Caco-2 (cell line): ENCODE data around the gene DMGDH. TPM values are rescaled to one million over a fixed set of nuclear protein-coding genes. Genes with fewer than 3 reads are reported as not detected.

Source experiments
- BruUV-seq: library from RNA; stranded (reverse); fragments of 400-500 nt; replicated peaks from 2 replicates; lab custom pipeline; 2021; lab: Mats Ljungman, UMichigan
- CTCF ChIA-PET: fragments of 300-600 bp; sonication (Branson Sonifier 250); formaldehyde crosslinking; loops from one replicate; lab custom pipeline; 2022; ENCODE audit warnings: antibody characterized with exemption; lab: Charles Lee
- POLR2A ChIA-PET: fragments of 300-600 bp; sonication (Branson Sonifier 250); formaldehyde crosslinking; loops from one replicate; lab custom pipeline; 2022; ENCODE audit warnings: antibody characterized with exemption; lab: Charles Lee
- DNase-seq, 2 experiments: peaks; one replicate each; pipeline versions ENCODE4 v3.0.0 to v3.0.0-alpha.2; 2020 to 2022
- H3K27me3 ChIP-seq: replicated peaks from 2 replicates; pipeline ENCODE4 v1.6.0; 2011; ENCODE audit warnings: low read length; ENCODE audit not compliant: control insufficient read depth, insufficient read depth
- H3K36me3 ChIP-seq: 2 replicates; pipeline ENCODE4 v1.5.1; 2011; ENCODE audit warnings: low read length; ENCODE audit not compliant: control insufficient read depth, insufficient read depth
- H3K4me1 ChIP-seq: fragments of 250-450 bp; sonication (Bioruptor Pico); 2 replicates; pipeline ENCODE4 v1.5.1; 2020; ENCODE audit warnings: mild to moderate bottlenecking
- H3K4me3 ChIP-seq: 2 replicates; pipeline ENCODE4 v1.5.1; 2011; ENCODE audit warnings: low read depth, mild to moderate bottlenecking, control low read depth, low read length
- H3K9me3 ChIP-seq: fragments of 250-450 bp; sonication (Bioruptor Pico); 2 replicates; pipeline ENCODE4 v1.5.1; 2020; ENCODE audit warnings: mild to moderate bottlenecking, moderate library complexity
- H3K27ac Mint-ChIP-seq: one replicate; pipeline ENCODE4 v1.8.0; 2022; ENCODE audit warnings: mixed read lengths; ENCODE audit not compliant: unreplicated experiment
- H3K27me3 Mint-ChIP-seq: one replicate; pipeline ENCODE4 v1.8.0; 2022; ENCODE audit warnings: mixed read lengths; ENCODE audit not compliant: insufficient read depth, unreplicated experiment
- H3K36me3 Mint-ChIP-seq: one replicate; pipeline ENCODE4 v1.8.0; 2022; ENCODE audit warnings: mild to moderate bottlenecking, mixed read lengths; ENCODE audit not compliant: insufficient read depth, unreplicated experiment
- H3K4me1 Mint-ChIP-seq: one replicate; pipeline ENCODE4 v1.8.0; 2022; ENCODE audit warnings: low read depth, mixed read lengths; ENCODE audit not compliant: unreplicated experiment
- H3K4me3 Mint-ChIP-seq: one replicate; pipeline ENCODE4 v1.8.0; 2022; ENCODE audit warnings: mild to moderate bottlenecking, moderate library complexity, mixed read lengths; ENCODE audit not compliant: unreplicated experiment
- H3K9me3 Mint-ChIP-seq: one replicate; pipeline ENCODE4 v1.8.0; 2022; ENCODE audit warnings: mixed read lengths; ENCODE audit not compliant: unreplicated experiment
- CTCF ChIP-seq, 2 experiments: fragments of 200-600 bp in 1 of 2; IDR thresholded peaks; 1 replicate in 1 of 2; 2 replicates in 1 of 2; pipeline versions ENCODE4 v1.5.1 to v1.8.0; 2011 to 2022; ENCODE audit warnings: antibody characterized with exemption in 1 of 2, control low read depth in 1 of 2, inconsistent platforms in 1 of 2, low read depth in 1 of 2, low read length in 1 of 2, mild to moderate bottlenecking in 1 of 2, moderate library complexity in 1 of 2; ENCODE audit not compliant: insufficient read depth in 1 of 2, severe bottlenecking in 1 of 2, unreplicated experiment in 1 of 2
- intact Hi-C: fragments of 100-400 bp; cut with micrococcal nuclease; formaldehyde crosslinking; loops from one replicate; pipeline ENCODE4 v1.10.0; 2022; ENCODE audit not compliant: unreplicated experiment
- total RNA-seq: library from RNA; stranded (reverse); gene quantifications from 2 replicates; pipeline ENCODE4 v1.2.3, GENCODE V29; 2022

DMGDH gene
- total RNA-seq, 1 experiment from 2014 or later = 1.8 TPM

GRCh38 chr5:78989080-78989479 lies 80.4 kb downstream of the DMGDH start:
- Histone ChIP-seq H3K36me3 (no peaks in the 10 kb centered on the region), H3K4me1 (0 out of 2 replicates have a peak, but pooled peaks cover 5% of the 10 kb centered on the region), H3K27me3 (no peaks in the 10 kb centered on the region), H3K4me3 (no peak overlapping the region), H3K9me3 (no peaks in the 10 kb centered on the region)
- BruUV-seq = no TSS peak
- no peak for DNase-seq
- Mint-ChIP-seq H3K4me1 (no peaks in the 10 kb centered on the region), H3K27me3 (peaks cover 2% of the 10 kb centered on the region), H3K4me3 (no peak overlapping the region), H3K36me3 (no peaks in the 10 kb centered on the region), H3K27ac (no peak overlapping the region), H3K9me3 (no peaks in the 10 kb centered on the region)
- no peak for TF ChIP-seq CTCF (IDR thresholded peaks at IDR 0.05; ENCODE audit: insufficient read depth in 1 of 2, low read depth in 1 of 2, low read length in 1 of 2, severe bottlenecking in 1 of 2, unreplicated experiment in 1 of 2)
- POLR2A ChIA-PET = no interaction called here
- CTCF ChIA-PET = no interaction called here
- intact Hi-C loops = no loop called here

DNA sequence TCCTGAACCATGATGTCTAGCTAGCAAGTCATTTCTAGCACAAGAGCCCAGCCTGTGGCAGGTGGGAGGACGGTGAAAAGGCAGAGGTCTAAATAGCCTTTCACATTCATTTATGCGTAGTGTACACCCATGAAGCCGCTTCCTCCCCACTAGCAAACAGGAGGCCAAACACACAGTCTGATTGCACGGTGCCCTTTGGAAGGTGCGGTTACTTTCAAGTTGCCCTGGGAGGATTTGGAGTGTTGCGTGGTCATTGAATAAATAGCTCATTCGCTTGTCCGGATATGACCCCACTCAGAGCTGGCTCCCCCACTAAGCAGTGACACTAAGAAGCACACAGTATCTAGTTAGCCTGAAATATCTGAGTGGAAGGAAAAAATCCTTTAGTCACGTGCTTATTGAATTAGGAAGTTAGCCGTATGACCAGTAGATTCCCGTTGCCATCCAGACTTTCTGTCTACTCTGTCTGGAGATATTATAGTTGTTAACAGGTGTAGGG lies 83.7 kb downstream of the DMGDH start:
- Mint-ChIP-seq H3K36me3 (no peaks in the 10 kb centered on the region), H3K9me3 (no peaks in the 10 kb centered on the region), H3K27ac (peak overlapping the region; percentile 84), H3K4me3 (peak overlapping the region; percentile 83), H3K27me3 (peaks cover 2% of the 10 kb centered on the region), H3K4me1 (peaks cover 7% of the 10 kb centered on the region)
- Histone ChIP-seq H3K36me3 (no peaks in the 10 kb centered on the region), H3K27me3 (no peaks in the 10 kb centered on the region), H3K9me3 (no peaks in the 10 kb centered on the region), H3K4me3 (peak overlapping the region; percentile 86), H3K4me1 (peaks cover 16% of the 10 kb centered on the region)
- intact Hi-C loops = no loop called here
- POLR2A ChIA-PET = interaction anchor here (0.6 to 0.9 kb wide), 2 partner anchors 528 to 560 kb away, joined by 3 to 8 read pairs; partner anchors contain the start of gene HOMER1
- no peak for TF ChIP-seq CTCF (IDR thresholded peaks at IDR 0.05; ENCODE audit: insufficient read depth in 1 of 2, low read depth in 1 of 2, low read length in 1 of 2, severe bottlenecking in 1 of 2, unreplicated experiment in 1 of 2)
- CTCF ChIA-PET = interaction anchor here (1.3 to 1.9 kb wide), 3 partner anchors 35 to 147 kb away, joined by 4 to 7 read pairs (median 7); no protein-coding TSS in a partner anchor
- TSS peak; percentile 86 for BruUV-seq
- DNase-seq = peak; percentile 67 to 74

- Histone ChIP-seq H3K9me3 (no peaks in the 10 kb centered on the region), H3K36me3 (no peaks in the 10 kb centered on the region), H3K4me3 (peak within 1 kb of the TSS; percentile 86), H3K4me1 (peaks cover 20% of the 10 kb centered on the region), H3K27me3 (no peaks in the 10 kb centered on the region)
- H3K36me3 Mint-ChIP-seq = no peaks in the 10 kb centered on the region
- ChIA-PET POLR2A (interaction anchor here (0.6 to 1.2 kb wide), 3 partner anchors 58 to 560 kb away, joined by 3 to 8 read pairs (median 3); partner anchors contain the start of gene HOMER1), CTCF (interaction anchor here (0.6 to 1.9 kb wide), 9 partner anchors 14 to 149 kb away, joined by 3 to 7 read pairs (median 4); no protein-coding TSS in a partner anchor)
- H3K27ac Mint-ChIP-seq = peak within 1 kb of the TSS; percentile 84
- peaks cover 11% of the 10 kb centered on the region for H3K4me1 Mint-ChIP-seq
- no peaks in the 10 kb centered on the region for H3K9me3 Mint-ChIP-seq
- no peak for DNase-seq
- peak within 1 kb of the TSS; percentile 83 for H3K4me3 Mint-ChIP-seq
- BruUV-seq = TSS peak; percentile 9
- intact Hi-C loops = no loop called here
- no peak for TF ChIP-seq CTCF (IDR thresholded peaks at IDR 0.05; ENCODE audit: insufficient read depth in 1 of 2, low read depth in 1 of 2, low read length in 1 of 2, severe bottlenecking in 1 of 2, unreplicated experiment in 1 of 2)
- H3K27me3 Mint-ChIP-seq = no peaks in the 10 kb centered on the region
These were observed 84.3 kb downstream of the DMGDH start, which contains the start of gene ARSB for GRCh38 chr5:78985116-78985724. ARSB (minus strand) TSS chr5:78985310; CDS start chr5:78985248, 62 bp downstream.
